Measurements from ENCODE around the gene TOGARAM2.

The TOGARAM2 gene
- total RNA-seq: 0.29 to 7.1 (median 2.1) reads per million in 18 experiments

DNA sequence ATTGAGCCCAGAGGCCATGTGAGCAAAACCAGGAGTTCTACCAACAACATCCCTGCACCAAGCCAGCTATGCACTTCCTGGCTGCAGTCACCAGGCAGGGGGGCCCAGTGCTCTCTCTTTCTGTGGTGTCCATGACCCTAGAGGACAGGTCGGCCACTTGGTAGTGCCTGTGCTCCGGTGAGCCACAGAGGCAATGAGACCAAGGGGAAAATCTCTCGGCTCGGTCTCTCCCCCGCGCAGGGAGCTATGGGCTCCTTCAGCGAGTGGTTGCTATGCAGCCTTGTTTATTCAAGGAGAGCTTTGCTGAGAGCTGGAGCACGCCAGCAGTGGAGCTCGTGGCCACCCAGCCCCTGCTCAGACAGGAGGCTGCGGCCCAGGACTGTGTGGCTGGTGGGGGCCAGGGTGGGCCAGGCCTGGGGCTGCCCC is at the start of gene TOGARAM2:
TSS of gene TOGARAM2 (plus strand) at position 283 of the 426 bp plus-strand sequence. CDS start 13,537 bp downstream, outside the sequence.
- no peak for DNase-seq

- no peak for DNase-seq
These were observed 46.3 kb upstream of the TOGARAM2 start for GRCh38 chr2:28934769-28935168.

DNA sequence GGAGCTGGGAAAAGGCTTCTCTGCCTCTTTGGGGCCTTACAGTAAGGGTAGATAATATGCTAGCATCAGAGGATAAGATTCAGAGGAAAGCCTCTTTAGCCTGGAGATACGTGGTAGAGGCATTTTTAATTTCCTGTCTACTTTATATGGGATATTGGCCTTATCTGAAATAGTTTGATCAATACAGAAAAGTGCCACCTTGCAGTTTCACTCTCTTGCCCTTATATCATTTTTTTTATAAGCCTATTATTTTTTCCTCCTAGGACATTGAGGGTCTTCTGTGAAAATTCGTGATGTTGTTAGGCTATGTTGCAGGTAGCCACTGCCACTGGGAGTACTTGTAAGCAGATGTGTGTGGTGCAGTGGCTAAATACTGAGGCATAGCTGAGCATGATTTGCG is 40.1 kb upstream of the TOGARAM2 start:
- DNase-seq: no peak

- no peak for DNase-seq
These were observed 36.4 kb upstream of the TOGARAM2 start for GRCh38 chr2:28944535-28945248.

DNA sequence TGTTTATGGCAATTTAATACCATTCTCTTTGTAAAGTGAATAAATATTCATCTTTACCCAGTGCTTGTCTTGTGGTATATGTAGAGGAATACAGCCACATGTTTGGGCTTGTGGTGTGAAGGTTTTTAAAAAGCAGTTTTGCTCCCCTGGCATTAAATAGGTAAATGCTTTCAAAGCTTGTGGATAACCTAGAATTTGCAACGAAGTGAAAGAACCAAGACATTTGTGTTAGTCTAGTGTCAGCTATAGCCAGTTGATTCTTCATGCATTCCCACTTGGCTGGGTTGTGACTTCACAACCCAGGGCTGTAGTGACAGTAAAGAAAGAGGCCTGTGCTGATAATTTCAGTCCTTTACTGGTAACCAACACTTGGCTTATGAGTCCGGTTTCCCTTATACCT is 32.9 kb upstream of the TOGARAM2 start:
- DNase-seq: no peak

GRCh38 chr2:28949190-28949589 is 31.9 kb upstream of the TOGARAM2 start:
- DNase-seq: no peak

- DNase-seq: no peak
These were observed 31.3 kb upstream of the TOGARAM2 start for GRCh38 chr2:28949617-28950305.

DNA sequence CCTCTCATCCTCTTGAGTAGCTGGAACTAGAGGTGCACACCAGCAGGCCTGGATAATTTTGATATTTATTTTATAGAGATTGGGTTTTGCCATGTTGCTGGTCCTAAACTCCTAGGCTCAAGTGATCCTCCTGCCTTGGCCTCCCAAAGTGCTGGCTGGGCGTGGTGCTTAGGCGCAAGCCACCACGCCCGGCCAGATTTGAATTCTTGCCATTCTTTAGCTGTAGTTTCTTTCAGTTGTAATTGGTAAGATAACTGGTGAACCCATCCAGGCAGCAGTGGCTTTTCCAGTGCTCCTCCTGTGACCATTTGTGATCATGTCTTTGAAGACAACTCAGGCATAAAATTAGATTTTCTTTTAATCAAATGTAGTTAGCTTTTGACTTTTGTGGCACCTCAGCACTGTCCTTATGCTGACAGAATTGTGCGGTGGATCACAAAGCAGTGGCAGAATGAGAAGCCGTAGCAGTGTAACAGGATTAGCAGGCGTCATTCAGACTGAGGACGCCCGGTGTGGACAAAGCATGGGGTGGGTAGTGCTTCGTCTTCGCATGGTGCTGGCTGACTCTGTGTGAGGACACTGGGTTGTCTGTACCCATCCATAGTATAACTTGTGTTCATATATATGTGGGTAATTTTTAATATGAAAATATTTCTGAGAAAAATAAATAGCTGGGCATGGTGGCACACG is 30.0 kb upstream of the TOGARAM2 start:
- no peak for DNase-seq

DNA sequence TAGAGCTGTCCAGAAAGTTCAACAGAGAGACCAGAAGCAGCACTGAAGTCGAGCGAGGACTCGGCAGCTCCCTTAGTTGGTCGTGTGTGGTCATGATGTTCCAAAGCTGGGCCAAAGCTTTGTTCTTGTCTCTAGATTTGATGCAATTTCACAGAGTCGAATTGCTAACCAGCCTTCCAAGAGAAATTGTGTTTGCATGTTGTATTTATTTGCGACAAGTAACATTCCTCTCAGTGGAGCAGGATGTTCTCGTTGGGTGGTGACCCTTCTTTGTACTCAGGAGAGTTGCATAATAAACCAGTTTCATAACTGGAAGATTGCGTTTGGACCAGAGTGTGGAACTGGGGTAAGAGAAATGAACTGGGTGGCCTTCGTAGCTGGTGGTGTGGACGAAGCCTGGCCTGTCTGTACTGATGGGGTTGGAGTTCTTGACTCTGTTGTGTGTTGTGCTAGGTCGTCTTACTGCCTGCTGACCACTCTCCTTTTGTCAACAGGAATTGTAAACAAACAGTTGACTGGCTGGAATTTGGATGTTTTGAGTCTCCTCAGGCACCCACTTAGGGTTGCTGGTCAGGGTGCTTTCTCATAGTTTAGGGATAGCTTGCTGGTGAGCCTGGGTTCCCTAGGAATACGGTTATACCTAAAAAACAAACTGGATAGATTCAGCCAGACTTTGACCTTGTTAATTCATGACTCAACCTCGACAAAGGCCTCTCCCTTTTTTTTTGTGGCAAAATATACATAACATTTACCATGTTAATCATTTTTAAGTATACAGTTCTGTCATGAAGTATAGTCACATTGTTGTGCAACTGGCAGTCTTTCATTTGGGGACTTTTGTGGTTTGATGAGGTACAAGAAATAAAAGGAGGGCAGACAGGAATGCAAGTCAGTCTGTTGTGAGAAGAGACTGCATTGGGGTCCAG is 28.9 kb upstream of the TOGARAM2 start:
- DNase-seq: peak; percentile 82 to 96

DNA sequence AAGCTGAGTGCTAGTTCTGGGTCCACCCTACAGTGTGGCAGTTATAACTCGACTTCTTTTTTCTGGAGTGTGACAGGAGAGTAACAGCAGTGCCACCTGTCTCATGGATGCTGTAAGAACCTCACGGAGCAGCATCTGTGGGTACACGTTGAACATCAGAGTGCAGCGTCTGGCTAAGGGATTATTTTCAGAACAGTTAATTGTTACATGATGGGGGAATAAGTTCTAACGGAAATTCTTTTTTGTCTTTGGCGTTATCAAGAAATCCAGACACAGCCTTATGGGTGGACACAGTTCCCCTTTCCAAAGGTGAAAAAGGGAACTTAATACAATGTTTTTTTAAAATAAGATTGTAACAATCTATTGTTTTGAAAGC is 28.3 kb upstream of the TOGARAM2 start:
- DNase-seq: peak; percentile 48 to 66

GRCh38 chr2:28955467-28955866 is 25.6 kb upstream of the TOGARAM2 start:
- DNase-seq: no peak

DNA sequence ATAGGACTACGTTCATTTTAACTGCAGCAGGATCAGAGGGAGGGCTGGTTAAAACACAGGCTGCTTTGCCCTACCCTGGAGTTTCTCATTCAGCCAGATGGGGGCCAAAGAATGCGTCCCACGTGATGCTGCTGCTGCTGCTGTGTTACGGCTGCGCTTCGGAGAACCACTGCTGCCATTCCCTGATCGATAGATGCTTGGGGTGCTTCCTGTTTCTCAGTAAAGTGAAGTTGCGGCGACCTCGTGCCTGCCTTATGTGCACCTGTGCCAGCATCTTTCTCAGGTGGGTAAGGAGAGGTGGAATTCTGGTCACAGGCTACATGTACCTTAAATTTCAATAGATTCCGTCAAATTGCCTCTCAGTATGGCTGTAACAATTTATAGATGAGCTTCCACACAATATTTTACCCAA is 24.7 kb upstream of the TOGARAM2 start:
- peak; percentile 11 to 46 for DNase-seq

DNA sequence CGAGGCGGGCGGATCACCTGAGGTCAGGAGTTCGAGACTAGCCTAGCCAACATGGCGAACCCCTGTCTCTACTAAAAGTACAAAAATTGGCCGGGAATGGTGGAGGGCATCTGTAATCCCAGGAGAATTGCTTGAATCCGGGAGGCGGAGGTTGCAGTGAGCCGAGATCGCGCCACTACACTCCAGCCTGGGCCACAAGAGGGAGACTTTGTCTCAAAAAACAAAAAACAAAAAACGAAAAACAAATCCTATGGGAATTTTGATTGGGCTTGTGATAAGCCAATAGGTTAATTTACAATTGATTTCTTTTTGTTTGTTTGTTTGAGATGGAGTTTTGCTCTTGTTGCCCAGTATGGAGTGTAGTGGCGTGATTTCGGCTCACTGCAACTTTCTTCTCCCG is 24.2 kb upstream of the TOGARAM2 start:
- DNase-seq: no peak

DNA sequence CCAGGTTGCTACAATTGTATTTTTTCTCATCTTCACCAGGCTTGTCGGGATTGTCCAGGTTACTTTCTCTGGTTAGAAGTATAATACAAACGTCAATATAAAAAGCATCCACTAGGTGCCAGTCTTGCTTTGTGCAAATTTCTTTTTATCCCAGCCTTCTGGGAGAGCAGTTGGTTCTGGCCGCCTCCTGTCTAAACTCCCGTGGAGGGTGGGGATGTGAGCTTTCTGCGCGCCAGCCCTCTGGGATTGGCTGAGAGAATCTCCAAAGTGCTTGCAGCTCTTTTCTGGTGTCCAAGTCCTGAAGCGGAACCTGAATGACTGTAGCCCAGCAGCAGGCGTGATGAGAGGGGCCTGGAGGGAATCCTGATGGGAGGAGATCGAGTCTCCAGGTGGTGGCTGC is 22.4 kb upstream of the TOGARAM2 start:
- peak; percentile 80 to 89 for DNase-seq

DNA sequence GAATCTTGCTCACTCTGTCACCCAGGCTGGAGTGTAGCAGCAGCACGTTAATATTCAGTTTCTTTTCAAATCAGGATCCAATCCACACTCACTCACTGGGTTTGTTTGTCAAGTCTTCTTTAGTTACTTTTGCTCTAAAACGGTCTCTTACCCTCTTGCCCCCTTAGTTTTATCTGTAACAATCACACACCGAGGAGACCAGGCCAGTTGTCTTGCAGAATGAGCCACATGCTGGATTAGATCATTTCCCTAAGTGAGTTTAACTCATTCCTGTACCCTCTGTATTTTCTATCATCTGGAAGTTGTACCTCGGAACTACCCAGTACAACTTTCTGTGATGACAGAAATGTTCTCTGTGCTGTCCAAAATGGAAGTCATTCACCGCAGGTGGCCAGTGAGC is 20.7 kb upstream of the TOGARAM2 start:
- DNase-seq: peak in 1 of 2 donors; percentile 10

DNA sequence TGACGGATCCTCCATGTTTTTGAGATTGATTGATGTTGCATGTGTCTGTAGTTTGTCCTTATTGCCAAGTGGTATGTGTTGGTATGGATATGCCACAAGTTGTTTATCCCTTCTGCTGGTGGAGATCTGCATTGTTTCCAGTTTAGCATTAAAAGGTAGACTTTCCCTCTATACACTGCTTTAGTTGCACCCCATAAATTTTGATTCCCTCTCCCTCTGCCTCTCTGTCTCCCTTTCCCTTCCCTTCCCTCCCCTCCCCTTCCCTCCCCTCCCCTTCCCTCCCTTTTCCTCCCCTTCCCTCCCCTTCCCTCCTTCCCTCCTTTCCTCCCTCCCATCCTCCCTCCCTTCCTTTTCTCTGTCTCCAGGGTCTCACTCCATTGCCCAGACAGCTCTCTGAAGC is 18.6 kb upstream of the TOGARAM2 start:
- DNase-seq: no peak

- no peak for DNase-seq
These were observed 10.5 kb upstream of the TOGARAM2 start for GRCh38 chr2:28970464-28971160.

DNA sequence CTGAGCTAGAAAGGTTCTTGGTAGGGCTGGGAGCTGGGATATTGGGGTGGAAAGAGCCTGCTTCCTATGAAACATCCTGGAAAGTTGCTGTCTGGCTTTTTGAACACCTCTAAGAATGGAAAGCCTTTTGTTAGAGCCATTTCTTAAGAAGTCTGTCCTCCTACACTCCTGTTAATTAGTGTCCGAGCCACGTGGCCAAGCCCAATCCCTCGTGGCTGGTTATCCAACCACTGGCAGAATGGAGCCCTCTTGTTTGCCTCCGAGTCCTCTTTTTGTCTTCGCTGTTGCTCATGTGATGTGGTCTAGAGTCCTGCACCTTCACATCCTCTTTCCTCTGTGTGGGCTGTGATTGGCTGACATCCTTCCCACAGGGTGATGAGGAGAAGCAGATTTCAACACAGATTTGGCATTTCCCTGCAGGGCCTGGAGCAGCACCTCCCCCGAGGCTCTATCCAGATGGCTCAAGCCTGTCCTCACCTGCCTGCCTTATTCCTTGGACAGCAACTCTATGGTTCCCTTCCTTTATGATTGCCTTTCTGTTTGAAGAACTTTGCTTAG is 8.2 kb upstream of the TOGARAM2 start:
- DNase-seq: peak; percentile 78 to 92

DNA sequence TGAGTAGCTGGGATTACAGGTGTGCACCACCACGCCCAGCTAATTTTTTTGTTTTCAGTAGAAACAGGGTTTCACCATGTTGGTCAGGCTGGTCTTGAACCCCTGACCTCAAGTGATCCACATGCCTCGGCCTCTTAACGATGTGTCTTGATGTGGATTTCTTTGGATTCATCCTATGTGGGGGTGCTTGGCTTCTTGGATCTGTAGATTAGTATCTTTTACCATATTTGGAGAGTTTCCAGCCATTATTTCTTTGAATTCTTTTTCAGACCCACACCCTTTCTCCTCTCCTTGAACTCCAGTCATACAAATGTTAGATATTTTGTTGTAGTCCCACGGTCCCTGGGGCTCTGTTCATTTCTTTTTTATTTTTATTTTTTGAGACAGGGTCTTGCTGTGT is 6.8 kb upstream of the TOGARAM2 start:
- no peak for DNase-seq

- peak in 1 of 2 donors; percentile 11 for DNase-seq
These were observed 5.4 kb upstream of the TOGARAM2 start for GRCh38 chr2:28975671-28976070.

- no peak for DNase-seq
These were observed 4.5 kb upstream of the TOGARAM2 start for GRCh38 chr2:28976584-28976983.
